CD4-positive, alpha-beta T cell (primary cell): ENCODE data around the gene SMCR8. TPM values are rescaled to one million over a fixed set of nuclear protein-coding genes. Genes with fewer than 3 reads are reported as not detected.

Experiments
- ATAC-seq: fragments of 200-7000 bp; cut with Tn5 transposase; one replicate; pipeline ENCODE4 v1.10.0; 2022; ENCODE audit warnings: mild to moderate bottlenecking; ENCODE audit not compliant: poor library complexity
- CTCF ChIA-PET: fragments of 350-600 bp; sonication (Branson Sonifier 250); formaldehyde crosslinking; loops from one replicate; lab custom pipeline; 2021; ENCODE audit warnings: antibody characterized with exemption, inconsistent platforms; lab: Charles Lee
- POLR2A ChIA-PET: fragments of 350-600 bp; sonication (Branson Sonifier 250); formaldehyde crosslinking; loops from one replicate; lab custom pipeline; 2021; ENCODE audit warnings: antibody characterized with exemption, inconsistent platforms; lab: Charles Lee
- DNase-seq, 14 experiments: peaks; one replicate each; pipeline ENCODE4 v3.0.0-alpha.2; 2013 to 2020; ENCODE audit warnings: mixed read lengths in 2 of 14
- H3K27ac ChIP-seq, 2 donors: one replicate each; pipeline versions ENCODE4 v1.5.1 to v1.7.0; 2013; ENCODE audit warnings: low read length in 2 of 2, low read depth in 1 of 2, mild to moderate bottlenecking in 1 of 2
- H3K27me3 ChIP-seq, 2 experiments: 1 replicate in 1 of 2; 2 replicates in 1 of 2; pipeline versions ENCODE4 v1.6.1 to v1.7.0; 2013; ENCODE audit warnings: low read length in 2 of 2, control low read depth in 1 of 2, mild to moderate bottlenecking in 1 of 2, moderate library complexity in 1 of 2; ENCODE audit not compliant: insufficient read depth in 2 of 2, control insufficient read depth in 1 of 2
- H3K36me3 ChIP-seq: one replicate; pipeline ENCODE4 v1.6.1; 2013; ENCODE audit warnings: low read length, control low read depth; ENCODE audit not compliant: insufficient read depth
- H3K4me1 ChIP-seq: one replicate; pipeline ENCODE4 v1.6.1; 2013; ENCODE audit warnings: low read length, control low read depth; ENCODE audit not compliant: insufficient read depth
- H3K4me3 ChIP-seq: one replicate; pipeline ENCODE4 v1.5.1; 2013; ENCODE audit warnings: mild to moderate bottlenecking, low read length, moderate library complexity
- H3K9me3 ChIP-seq, 2 experiments: 1 replicate in 1 of 2; 2 replicates in 1 of 2; pipeline versions ENCODE4 v1.6.1 to v1.7.0; 2013; ENCODE audit warnings: low read length in 2 of 2, mild to moderate bottlenecking in 2 of 2, control low read depth in 1 of 2, moderate library complexity in 1 of 2; ENCODE audit not compliant: control insufficient read depth in 1 of 2, insufficient read depth in 1 of 2
- H3K27ac Mint-ChIP-seq: one replicate; pipeline ENCODE4 v1.8.0; 2020; ENCODE audit warnings: mixed read lengths
- H3K27me3 Mint-ChIP-seq: one replicate; pipeline ENCODE4 v1.8.0; 2021; ENCODE audit warnings: mixed read lengths
- H3K36me3 Mint-ChIP-seq: one replicate; pipeline ENCODE4 v1.8.0; 2021; ENCODE audit warnings: low read depth, mixed read lengths
- H3K4me1 Mint-ChIP-seq: one replicate; pipeline ENCODE4 v1.8.0; 2021; ENCODE audit warnings: low read depth, mixed read lengths
- H3K4me3 Mint-ChIP-seq: one replicate; pipeline ENCODE4 v1.8.0; 2020; ENCODE audit warnings: mild to moderate bottlenecking, mixed read lengths
- H3K9me3 Mint-ChIP-seq: one replicate; pipeline ENCODE4 v1.8.0; 2020; ENCODE audit warnings: mixed read lengths
- intact Hi-C, 2 experiments: fragments of 100-400 bp; cut with DNase I in 1 of 2; cut with micrococcal nuclease in 1 of 2; formaldehyde crosslinking; loops; one replicate each; pipeline versions ENCODE4 v1.15.1 to v1.9.0; 2023 to 2025; cut with DNase I, micrococcal nuclease
- total RNA-seq, 174 experiments: library from RNA in 2 of 174; stranded (reverse) in 2 of 174; gene quantifications; one replicate each; pipeline ENCODE4 v1.2.3 and lab custom pipeline; 2021 to 2026
- TF ChIP-seq, protein P1 (sequence below): fragments of 200-600 bp; IDR thresholded peaks from one replicate; pipeline ENCODE4 v1.8.0; 2022; ENCODE audit warnings: antibody characterized with exemption, mild to moderate bottlenecking

The SMCR8 gene
- total RNA-seq, 2 experiments from 2014 or later, result 52.2 to 54.5 TPM

DNA sequence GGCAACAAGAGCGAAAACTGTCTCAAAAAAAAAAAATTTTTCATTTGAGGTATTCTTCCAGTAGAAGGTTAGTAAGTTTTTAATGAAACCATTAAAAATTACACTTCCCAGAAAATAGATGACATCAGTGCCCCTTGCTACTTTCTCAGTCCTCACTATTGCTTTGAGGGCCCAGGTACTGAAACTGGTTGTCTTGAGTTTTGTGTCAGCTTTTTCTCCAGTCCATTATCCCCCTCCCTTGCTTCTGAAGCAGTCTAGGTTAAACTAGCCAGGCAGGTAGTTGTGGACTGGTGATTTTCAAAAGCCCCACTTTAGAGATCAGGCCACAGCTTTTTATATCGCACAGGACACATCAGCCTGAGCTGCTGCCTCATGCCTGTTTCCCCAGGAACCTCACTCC lies 10.9 kb downstream of the SMCR8 start:
- Mint-ChIP-seq H3K4me3 (no peak overlapping the region), H3K9me3 (no peaks in the 10 kb centered on the region), H3K36me3 (peaks cover 85% of the 10 kb centered on the region), H3K27ac (no peak overlapping the region), H3K4me1 (peaks cover 7% of the 10 kb centered on the region), H3K27me3 (no peaks in the 10 kb centered on the region)
- peaks cover 14% of the 10 kb centered on the region for H3K4me1 ChIP-seq
- no peak for ATAC-seq
- H3K27me3 ChIP-seq, result no peaks in the 10 kb centered on the region
- POLR2A ChIA-PET, result no interaction called here
- DNase-seq, result no peak
- no peaks in the 10 kb centered on the region for H3K9me3 ChIP-seq
- peaks cover 71% of the 10 kb centered on the region for H3K36me3 ChIP-seq
- TF ChIP-seq, protein P1, sequence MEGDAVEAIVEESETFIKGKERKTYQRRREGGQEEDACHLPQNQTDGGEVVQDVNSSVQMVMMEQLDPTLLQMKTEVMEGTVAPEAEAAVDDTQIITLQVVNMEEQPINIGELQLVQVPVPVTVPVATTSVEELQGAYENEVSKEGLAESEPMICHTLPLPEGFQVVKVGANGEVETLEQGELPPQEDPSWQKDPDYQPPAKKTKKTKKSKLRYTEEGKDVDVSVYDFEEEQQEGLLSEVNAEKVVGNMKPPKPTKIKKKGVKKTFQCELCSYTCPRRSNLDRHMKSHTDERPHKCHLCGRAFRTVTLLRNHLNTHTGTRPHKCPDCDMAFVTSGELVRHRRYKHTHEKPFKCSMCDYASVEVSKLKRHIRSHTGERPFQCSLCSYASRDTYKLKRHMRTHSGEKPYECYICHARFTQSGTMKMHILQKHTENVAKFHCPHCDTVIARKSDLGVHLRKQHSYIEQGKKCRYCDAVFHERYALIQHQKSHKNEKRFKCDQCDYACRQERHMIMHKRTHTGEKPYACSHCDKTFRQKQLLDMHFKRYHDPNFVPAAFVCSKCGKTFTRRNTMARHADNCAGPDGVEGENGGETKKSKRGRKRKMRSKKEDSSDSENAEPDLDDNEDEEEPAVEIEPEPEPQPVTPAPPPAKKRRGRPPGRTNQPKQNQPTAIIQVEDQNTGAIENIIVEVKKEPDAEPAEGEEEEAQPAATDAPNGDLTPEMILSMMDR, result no peak
- no peak overlapping the region for H3K27ac ChIP-seq
- CTCF ChIA-PET, result no interaction called here
- intact Hi-C loops, result no loop called here
- H3K4me3 ChIP-seq, result no peak overlapping the region

DNA sequence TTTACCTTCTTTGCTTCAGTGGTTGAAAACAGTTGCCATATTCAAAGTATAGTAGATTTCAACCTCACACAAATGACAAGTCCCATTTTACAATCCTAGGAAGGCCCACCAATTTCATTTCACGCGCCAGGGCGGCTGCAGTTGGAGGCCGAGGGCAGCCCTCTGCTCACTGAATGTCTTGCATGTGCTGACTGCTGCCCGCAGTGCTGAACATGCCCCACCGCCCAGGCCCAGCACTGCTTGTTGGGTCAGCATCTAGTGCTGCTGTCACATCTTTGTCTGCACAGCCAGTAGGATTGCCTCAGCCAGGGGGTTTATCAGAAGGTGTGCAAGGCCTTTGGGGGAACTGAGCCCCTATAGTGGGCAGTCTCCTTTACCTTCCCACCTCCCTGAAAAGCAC lies 11.5 kb downstream of the SMCR8 start:
- intact Hi-C loops, result no loop called here
- DNase-seq (no peak), ATAC-seq (no peak)
- H3K4me1 Mint-ChIP-seq, result peaks cover 9% of the 10 kb centered on the region
- no peaks in the 10 kb centered on the region for H3K27me3 ChIP-seq
- H3K36me3 Mint-ChIP-seq, result peaks cover 85% of the 10 kb centered on the region
- peaks cover 69% of the 10 kb centered on the region for H3K36me3 ChIP-seq
- H3K27me3 Mint-ChIP-seq, result no peaks in the 10 kb centered on the region
- no peak overlapping the region for H3K27ac ChIP-seq
- H3K4me3 Mint-ChIP-seq, result no peak overlapping the region
- no peaks in the 10 kb centered on the region for H3K9me3 Mint-ChIP-seq
- no peak overlapping the region for H3K4me3 ChIP-seq
- peaks cover 12% of the 10 kb centered on the region for H3K4me1 ChIP-seq
- POLR2A ChIA-PET, result no interaction called here
- CTCF ChIA-PET, result no interaction called here
- H3K27ac Mint-ChIP-seq, result no peak overlapping the region
- no peaks in the 10 kb centered on the region for H3K9me3 ChIP-seq
- TF ChIP-seq, protein P1, result no peak

DNA sequence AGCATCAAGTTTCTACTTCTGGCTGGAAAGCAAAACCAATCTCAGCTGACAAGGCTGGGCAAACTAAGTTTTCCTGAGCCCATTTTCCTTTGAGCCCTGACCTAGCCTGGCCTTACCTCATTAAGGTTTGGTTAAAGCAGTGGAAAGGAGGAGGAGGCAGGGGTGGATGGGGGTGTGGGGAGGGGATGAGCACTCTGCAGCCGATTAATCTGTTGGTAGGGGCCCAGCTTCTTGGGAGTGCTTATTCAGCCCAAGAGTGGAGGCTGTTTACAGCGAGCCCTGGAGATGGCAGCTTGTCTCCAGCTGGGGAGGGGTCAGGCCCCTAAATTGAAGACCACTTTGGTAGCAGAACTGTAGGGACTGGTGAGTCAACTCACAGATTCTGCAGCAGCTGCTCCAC lies 12.0 kb downstream of the SMCR8 start:
- H3K36me3 Mint-ChIP-seq, result peaks cover 86% of the 10 kb centered on the region
- ATAC-seq, result no peak

More for the DNA sequence above, 12.0 kb downstream of the SMCR8 start:
- peaks cover 14% of the 10 kb centered on the region for H3K4me1 Mint-ChIP-seq
- H3K36me3 ChIP-seq, result peaks cover 68% of the 10 kb centered on the region
- ChIA-PET CTCF (no interaction called here), POLR2A (interaction anchor here (1.0 kb wide), 1 partner anchor 22 kb away, joined by 3 read pairs; no protein-coding TSS in a partner anchor)
- intact Hi-C loops, result no loop called here
- DNase-seq, result no peak
- no peak overlapping the region for H3K4me3 Mint-ChIP-seq
- TF ChIP-seq, protein P1, result no peak
- no peaks in the 10 kb centered on the region for H3K9me3 ChIP-seq
- no peak overlapping the region for H3K4me3 ChIP-seq
- no peaks in the 10 kb centered on the region for H3K27me3 Mint-ChIP-seq
- peaks cover 16% of the 10 kb centered on the region for H3K4me1 ChIP-seq
- no peak overlapping the region for H3K27ac Mint-ChIP-seq
- H3K27me3 ChIP-seq, result no peaks in the 10 kb centered on the region
- no peaks in the 10 kb centered on the region for H3K9me3 Mint-ChIP-seq
- H3K27ac ChIP-seq, result no peak overlapping the region
